ENCODE results near the gene TRMO.

TRMO gene

DNA sequence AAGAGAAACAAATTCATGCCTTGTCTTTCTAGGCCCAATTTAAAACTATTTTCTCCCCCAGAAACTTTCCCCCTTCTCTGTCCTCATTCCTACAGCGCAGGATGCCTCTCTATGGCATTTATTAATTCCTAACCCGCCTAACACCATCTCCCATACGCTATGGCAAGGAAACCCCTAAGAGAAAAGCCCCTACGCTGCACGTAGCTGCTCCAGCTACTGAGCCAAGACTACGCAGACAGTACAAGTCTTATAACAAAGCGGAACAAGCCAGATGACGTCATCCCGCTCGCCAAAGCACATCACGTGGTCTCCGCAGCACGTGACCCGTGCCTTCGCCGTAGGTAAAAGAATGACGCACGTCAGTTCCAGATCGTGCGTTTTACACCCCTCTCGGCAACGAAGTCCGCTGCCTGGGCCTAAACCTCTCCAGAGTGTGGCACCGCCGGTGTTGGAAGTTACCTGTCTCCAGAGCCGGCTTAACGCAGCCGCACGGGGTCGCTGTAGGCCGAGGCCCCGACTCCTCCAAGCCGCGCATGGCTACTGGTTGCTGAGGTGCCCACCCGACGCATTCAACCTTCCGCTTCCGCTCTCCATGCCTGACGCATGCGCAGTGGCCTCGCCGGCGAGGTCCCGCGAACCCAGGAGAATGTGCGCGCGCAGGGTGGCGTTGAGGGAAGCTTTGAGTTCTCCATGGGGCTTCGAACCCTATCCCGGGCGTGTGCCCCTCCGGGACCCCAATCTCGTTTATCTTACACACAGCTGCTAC, at the start of gene TRMO:
TRMO (minus strand) TSS at position 542 of the 766 bp plus-strand sequence; CDS start at position 535, 7 bp downstream.
- CTCF ChIA-PET = interaction anchor here (0.6 to 6.2 kb wide), 53 partner anchors 9 to 854 kb away, joined by 3 to 62 read pairs (median 4); partner anchors contain the start of genes ANP32B, CORO2A, NANS and TBC1D2
- POLR2A ChIA-PET = interaction anchor here (0.5 to 1.1 kb wide), 3 partner anchors 19 to 225 kb away, joined by 3 to 4 read pairs (median 3); partner anchors contain the start of genes ANP32B and XPA

DNA sequence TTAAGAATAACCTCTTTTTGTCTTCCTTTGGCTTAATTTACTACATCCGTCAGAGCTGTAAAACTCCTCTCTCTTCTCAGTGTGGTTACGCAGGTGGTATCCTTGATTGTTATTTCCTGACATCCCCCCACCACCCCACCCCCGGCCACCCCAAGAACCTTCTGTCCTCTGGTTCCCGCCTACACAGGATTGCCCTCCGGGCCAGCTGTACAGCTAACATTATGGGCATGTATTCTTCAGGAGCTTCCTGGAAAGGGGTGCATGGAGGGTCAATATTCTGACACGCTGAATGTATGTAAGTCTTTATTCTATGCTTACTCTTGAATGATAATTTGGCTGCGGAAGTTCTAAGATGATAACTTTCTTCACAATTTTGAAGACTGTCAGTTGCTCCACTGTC, 47.9 kb upstream of the TRMO start:
- no peak overlapping the region for H3K4me3 ChIP-seq (ENCODE audit: low read depth, low read length)
- POLR2A ChIA-PET = no interaction called here
- CTCF ChIA-PET = interaction anchor here (1.2 to 2.6 kb wide), 2 partner anchors 13 to 46 kb away, joined by 4 to 9 read pairs; partner anchors contain the start of gene ANP32B
- no peak for DNase-seq (ENCODE audit: low read depth, low spot score)
- no peak for TF ChIP-seq CTCF (IDR thresholded peaks at IDR 0.05; ENCODE audit: insufficient read depth, low read length, missing control alignments)

More for the DNA sequence above, at the start of gene TRMO:
- peak within 1 kb of the TSS; percentile 78 for H3K4me3 ChIP-seq (ENCODE audit: low read depth, low read length)
- DNase-seq (ENCODE audit: low read depth, low spot score) = peak; percentile 92
- peak; percentile 74 for TF ChIP-seq CTCF (IDR thresholded peaks at IDR 0.05; ENCODE audit: insufficient read depth, low read length, missing control alignments)

GRCh38 chr9:97969014-97969413, 46.7 kb upstream of the TRMO start:
- H3K4me3 ChIP-seq (ENCODE audit: low read depth, low read length) = no peak overlapping the region
- ChIA-PET POLR2A (no interaction called here), CTCF (interaction anchor here (0.7 kb wide), 1 partner anchor 12 kb away, joined by 3 read pairs; no protein-coding TSS in a partner anchor)
- no peak for TF ChIP-seq CTCF (IDR thresholded peaks at IDR 0.05; ENCODE audit: insufficient read depth, low read length, missing control alignments)
- DNase-seq (ENCODE audit: low read depth, low spot score) = no peak

DNA sequence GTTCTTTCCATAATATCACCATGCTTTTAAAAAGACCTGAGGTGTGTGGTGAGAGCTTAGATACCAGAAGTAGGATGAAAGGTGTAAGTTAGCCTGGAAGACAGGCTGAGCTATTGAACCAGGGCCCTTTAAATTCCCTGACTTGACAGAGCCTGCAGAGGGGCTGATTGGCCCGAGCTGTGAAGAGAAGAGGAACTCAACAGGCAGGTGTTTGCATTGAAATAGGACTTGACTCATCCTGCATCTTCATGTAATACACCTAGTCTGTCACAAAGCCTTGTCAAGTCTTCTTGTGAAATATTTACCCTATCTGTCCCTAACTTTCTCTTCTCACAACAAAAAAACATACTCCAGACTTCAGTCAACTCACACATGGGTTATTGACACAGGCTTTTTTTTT, 44.2 kb upstream of the TRMO start:
- DNase-seq (ENCODE audit: low read depth, low spot score) = no peak
- POLR2A ChIA-PET = no interaction called here
- no peak overlapping the region for H3K4me3 ChIP-seq (ENCODE audit: low read depth, low read length)
- CTCF ChIA-PET = interaction anchor here (1.1 kb wide), 1 partner anchor 43 kb away, joined by 4 read pairs; no protein-coding TSS in a partner anchor
- no peak for TF ChIP-seq CTCF (IDR thresholded peaks at IDR 0.05; ENCODE audit: insufficient read depth, low read length, missing control alignments)

- no peak for TF ChIP-seq CTCF (IDR thresholded peaks at IDR 0.05; ENCODE audit: insufficient read depth, low read length, missing control alignments)
- ChIA-PET POLR2A (no interaction called here), CTCF (interaction anchor here (4.4 kb wide), 1 partner anchor 42 kb away, joined by 21 read pairs; the partner anchor contains the start of gene TRMO)
- no peak for DNase-seq (ENCODE audit: low read depth, low spot score)
- no peak overlapping the region for H3K4me3 ChIP-seq (ENCODE audit: low read depth, low read length)
Measured at GRCh38 chr9:97964901-97965300, 42.6 kb upstream of the TRMO start.

- TF ChIP-seq CTCF (IDR thresholded peaks at IDR 0.05; ENCODE audit: insufficient read depth, low read length, missing control alignments) = no peak
- ChIA-PET CTCF (interaction anchor here (4.4 kb wide), 1 partner anchor 40 kb away, joined by 21 read pairs; the partner anchor contains the start of gene TRMO), POLR2A (no interaction called here)
- DNase-seq (ENCODE audit: low read depth, low spot score) = no peak
- H3K4me3 ChIP-seq (ENCODE audit: low read depth, low read length) = no peak overlapping the region
Measured at GRCh38 chr9:97963232-97963631, 40.9 kb upstream of the TRMO start.
